H1 (cell line): ENCODE data around the gene SH3PXD2A. TPM values are rescaled to one million over a fixed set of nuclear protein-coding genes. Genes with fewer than 3 reads are reported as not detected.

ENCODE experiments used
- CTCF ChIA-PET: fragments of 300-600 bp; sonication (Branson Sonifier 250); formaldehyde crosslinking; loops from one replicate; lab custom pipeline; 2021; ENCODE audit not compliant: partially characterized antibody; lab: Charles Lee
- POLR2A ChIA-PET: fragments of 300-600 bp; sonication (Branson Sonifier 250); formaldehyde crosslinking; loops from one replicate; lab custom pipeline; 2021; ENCODE audit warnings: inconsistent platforms; ENCODE audit not compliant: partially characterized antibody; lab: Charles Lee
- DNase-seq, 2 experiments: peaks; one replicate each; pipeline versions ENCODE4 v3.0.0 to v3.0.0-alpha.2; 2010 to 2022; ENCODE audit warnings: low spot score in 2 of 2, low read depth in 1 of 2, mixed read lengths in 1 of 2
- FAIRE-seq: peaks from 2 replicates; lab custom pipeline; 2011; peaks lifted over from hg19 to GRCh38; lab: Jason Lieb, UNC
- H2AFZ ChIP-seq: 2 replicates; pipeline ENCODE4 v1.8.1; 2012; ENCODE audit warnings: low read length, inconsistent platforms
- H2AK5ac ChIP-seq: 2 replicates; pipeline ENCODE4 v1.6.1; 2013; ENCODE audit warnings: low read depth, low read length
- H2BK120ac ChIP-seq: replicated peaks from 2 replicates; pipeline ENCODE3; 2013; ENCODE audit warnings: low read depth, low read length, inconsistent platforms
- H2BK12ac ChIP-seq: 2 replicates; pipeline ENCODE4 v1.6.1; 2013; ENCODE audit warnings: low read depth, low read length
- H2BK15ac ChIP-seq: 2 replicates; pipeline ENCODE4 v1.6.1; 2013; ENCODE audit warnings: low read length
- H2BK20ac ChIP-seq: 2 replicates; pipeline ENCODE4 v1.6.1; 2013; ENCODE audit warnings: low read length
- H2BK5ac ChIP-seq: 2 replicates; pipeline ENCODE4 v1.6.1; 2013; ENCODE audit warnings: low read depth, low read length
- H3K14ac ChIP-seq: 2 replicates; pipeline ENCODE4 v1.6.1; 2013; ENCODE audit warnings: inconsistent platforms; ENCODE audit not compliant: insufficient read length
- H3K18ac ChIP-seq: 2 replicates; pipeline ENCODE4 v1.6.1; 2013; ENCODE audit warnings: low read length; ENCODE audit errors: extremely low read depth
- H3K23ac ChIP-seq: 2 replicates; pipeline ENCODE4 v1.6.1; 2013; ENCODE audit warnings: inconsistent platforms; ENCODE audit not compliant: insufficient read length
- H3K23me2 ChIP-seq: 2 replicates; pipeline ENCODE4 v1.6.1; 2013; ENCODE audit warnings: low read depth, low read length
- H3K27ac ChIP-seq: 2 replicates; pipeline ENCODE4 v1.6.1; 2011; ENCODE audit warnings: low read depth, low read length, inconsistent platforms
- H3K27me3 ChIP-seq, 4 experiments: replicated peaks in 1 of 4; 1 replicate in 1 of 4; 2 replicates in 3 of 4; pipeline versions ENCODE4 v1.6.1 to v1.8.1; 2011 to 2013; ENCODE audit warnings: low read length in 3 of 4, mild to moderate bottlenecking in 3 of 4, inconsistent platforms in 2 of 4, mixed read lengths in 2 of 4, moderate library complexity in 1 of 4; ENCODE audit not compliant: control insufficient read depth in 3 of 4, insufficient read depth in 3 of 4; ENCODE audit errors: extremely low read depth in 1 of 4
- H3K36me3 ChIP-seq, 4 experiments: 2 replicates each; pipeline versions ENCODE4 v1.6.1 to v1.8.1; 2011 to 2013; ENCODE audit warnings: mild to moderate bottlenecking in 4 of 4, low read length in 3 of 4, moderate library complexity in 2 of 4, control low read depth in 1 of 4, inconsistent platforms in 1 of 4; ENCODE audit not compliant: insufficient read depth in 4 of 4, control insufficient read depth in 2 of 4
- H3K4ac ChIP-seq: replicated peaks from 2 replicates; pipeline ENCODE3; 2013; ENCODE audit warnings: low read length, low read depth, mixed read lengths, inconsistent platforms; ENCODE audit not compliant: insufficient read length
- H3K4me1 ChIP-seq, 4 experiments: replicated peaks in 1 of 4; 1 replicate in 1 of 4; 2 replicates in 3 of 4; pipeline versions ENCODE4 v1.6.1 to v1.8.1; 2011 to 2013; ENCODE audit warnings: low read length in 3 of 4, inconsistent platforms in 2 of 4, mixed read lengths in 1 of 4; ENCODE audit not compliant: insufficient read depth in 4 of 4, control insufficient read depth in 3 of 4
- H3K4me2 ChIP-seq, 2 experiments: 2 replicates each; pipeline versions ENCODE4 v1.6.1 to v1.8.1; 2011 to 2013; ENCODE audit warnings: low read depth in 2 of 2, low read length in 2 of 2, control low read depth in 1 of 2, inconsistent platforms in 1 of 2, mild to moderate bottlenecking in 1 of 2; ENCODE audit not compliant: insufficient read depth in 1 of 2
- H3K4me3 ChIP-seq, 4 experiments: fragments of 200-600, 300-600 bp in 1 of 4; sonication (generic), shearing (Covaris generic), sonication (Bioruptor Twin) in 1 of 4; 2 replicates each; pipeline versions ENCODE4 v1.5.1 to v1.8.1; 2011 to 2016; ENCODE audit warnings: low read length in 4 of 4, low read depth in 3 of 4, control low read depth in 2 of 4, inconsistent platforms in 2 of 4, mild to moderate bottlenecking in 2 of 4, mixed read lengths in 1 of 4, moderate library complexity in 1 of 4; ENCODE audit not compliant: insufficient read depth in 2 of 4; ENCODE audit errors: extremely low read depth in 1 of 4
- H3K56ac ChIP-seq: replicated peaks from 2 replicates; pipeline ENCODE3; 2013; ENCODE audit warnings: low read depth, mild to moderate bottlenecking, mixed read lengths, low read length, inconsistent platforms; ENCODE audit not compliant: insufficient read length
- H3K79me1 ChIP-seq: 2 replicates; pipeline ENCODE4 v1.6.1; 2013; ENCODE audit warnings: low read depth, low read length, control low read depth
- H3K79me2 ChIP-seq, 2 experiments: 2 replicates each; pipeline versions ENCODE4 v1.6.1 to v1.8.1; 2012 to 2013; ENCODE audit warnings: low read length in 2 of 2, mild to moderate bottlenecking in 2 of 2, inconsistent platforms in 1 of 2; ENCODE audit not compliant: insufficient read depth in 2 of 2, control insufficient read depth in 1 of 2
- H3K9ac ChIP-seq, 4 experiments: replicated peaks in 1 of 4; 1 replicate in 1 of 4; 2 replicates in 3 of 4; pipeline versions ENCODE4 v1.6.1 to v1.8.1; 2011 to 2013; ENCODE audit warnings: low read depth in 3 of 4, low read length in 3 of 4, control low read depth in 2 of 4, mild to moderate bottlenecking in 2 of 4, moderate library complexity in 2 of 4, inconsistent platforms in 1 of 4; ENCODE audit errors: extremely low read depth in 1 of 4
- H3K9me3 ChIP-seq, 2 experiments: 2 replicates each; pipeline versions ENCODE4 v1.6.1 to v1.8.1; 2012 to 2013; ENCODE audit warnings: mild to moderate bottlenecking in 2 of 2, moderate library complexity in 2 of 2, control low read depth in 1 of 2, inconsistent platforms in 1 of 2, low read depth in 1 of 2, low read length in 1 of 2, mixed read lengths in 1 of 2; ENCODE audit not compliant: insufficient read depth in 2 of 2
- H4K20me1 ChIP-seq, 2 experiments: replicated peaks in 1 of 2; 2 replicates each; pipeline versions ENCODE3 to v1.8.1; 2011 to 2013; ENCODE audit warnings: inconsistent platforms in 2 of 2, low read length in 2 of 2, mild to moderate bottlenecking in 1 of 2; ENCODE audit not compliant: insufficient read depth in 2 of 2, control insufficient read depth in 1 of 2
- H4K5ac ChIP-seq: 2 replicates; pipeline ENCODE4 v1.6.1; 2013; ENCODE audit warnings: low read length, low read depth, mixed read lengths, inconsistent platforms; ENCODE audit not compliant: insufficient read length
- H4K8ac ChIP-seq: 2 replicates; pipeline ENCODE4 v1.8.0; 2013; ENCODE audit warnings: mild to moderate bottlenecking, moderate library complexity, low read length, inconsistent platforms; ENCODE audit not compliant: insufficient read depth; ENCODE audit errors: extremely low read depth
- H4K91ac ChIP-seq: replicated peaks from 2 replicates; pipeline ENCODE3; 2013; ENCODE audit warnings: low read length, mixed read lengths, inconsistent platforms; ENCODE audit not compliant: insufficient read length
- CBX8 ChIP-seq: fragments of 300-800, 300-1000 bp; sonication (generic); IDR thresholded peaks from 2 replicates; pipeline ENCODE4 v1.7.1; 2016; ENCODE audit warnings: low read depth, low read length, borderline replicate concordance
- CTCF ChIP-seq, 3 experiments: IDR thresholded peaks; 1 replicate in 2 of 3; 2 replicates in 1 of 3; pipeline versions ENCODE4 v1.5.1 to v1.6.1; 2011; ENCODE audit warnings: low read length in 3 of 3, mild to moderate bottlenecking in 3 of 3, inconsistent platforms in 2 of 3, low read depth in 1 of 3, moderate library complexity in 1 of 3; ENCODE audit not compliant: insufficient read depth in 1 of 3; ENCODE audit errors: control extremely low read depth in 1 of 3
- KDM1A ChIP-seq: fragments of 200-600, 300-600 bp; sonication (generic); IDR thresholded peaks from 2 replicates; pipeline ENCODE4 v1.7.1; 2016; ENCODE audit warnings: mild to moderate bottlenecking, low read length, borderline replicate concordance
- KDM4A ChIP-seq: IDR thresholded peaks from one replicate; pipeline ENCODE4 v1.7.1; 2012; ENCODE audit warnings: low read depth, mild to moderate bottlenecking, moderate library complexity, low read length, inconsistent platforms; ENCODE audit not compliant: severe bottlenecking
- POLR2A ChIP-seq, 2 experiments: IDR thresholded peaks; 1 replicate in 1 of 2; 2 replicates in 1 of 2; pipeline ENCODE4 v1.6.1; 2011; ENCODE audit warnings: low read depth in 2 of 2, low read length in 2 of 2, mild to moderate bottlenecking in 2 of 2; ENCODE audit errors: control extremely low read depth in 1 of 2
- RXRA ChIP-seq: IDR thresholded peaks from 2 replicates; pipeline ENCODE4 v1.6.1; 2011; ENCODE audit warnings: low read depth, mild to moderate bottlenecking, low read length, moderate library complexity; ENCODE audit not compliant: insufficient read depth
- SIN3A ChIP-seq, 2 experiments: IDR thresholded peaks in 1 of 2; conservative IDR thresholded peaks in 1 of 2; 2 replicates each; pipeline ENCODE4 v1.6.1; 2011 to 2012; ENCODE audit warnings: low read length in 2 of 2, improper control_type of control experiment in 1 of 2, low read depth in 1 of 2, mild to moderate bottlenecking in 1 of 2
- SP4 ChIP-seq: IDR thresholded peaks from 2 replicates; pipeline ENCODE4 v1.6.1; 2012; ENCODE audit warnings: low read length, inconsistent platforms
- TAF7 ChIP-seq: optimal IDR thresholded peaks from 2 replicates; pipeline ENCODE3; 2011; ENCODE audit warnings: low read depth, mild to moderate bottlenecking, inconsistent platforms, low read length, moderate library complexity, borderline replicate concordance
- WGBS, 2 experiments: shearing (Covaris generic) in 1 of 2; methylation state at CpG; one replicate each; pipeline versions ENCODE4 v1.1.6 to v1.1.7; 2013 to 2015; ENCODE audit warnings: low lambda C conversion rate in 2 of 2, mixed read lengths in 2 of 2, inconsistent platforms in 1 of 2, low coverage in 1 of 2, missing lambda C conversion rate in 1 of 2; ENCODE audit not compliant: insufficient replicate concordance in 2 of 2, insufficient coverage in 1 of 2, insufficient read length in 1 of 2; ENCODE audit errors: extremely low coverage in 1 of 2, missing lambda C conversion rate in 1 of 2; 5-methylcytosine and 5-hydroxymethylcytosine counted together
- polyA plus RNA-seq, 7 experiments: library from polyadenylated mRNA; depleted of rRNA in 3 of 7; stranded (reverse) in 5 of 7; unstranded in 2 of 7; fragments of >200 nt in 5 of 7; fragments of 200-250 nt in 2 of 7; gene quantifications; 1 replicate in 5 of 7; 2 replicates in 1 of 7; 4 replicates in 1 of 7; pipeline versions ENCODE4 v1.2.1 to v1.2.3, GENCODE V29; 2011 to 2013; ENCODE audit warnings: missing spikeins in 2 of 7, mixed read lengths in 2 of 7
- total RNA-seq: library from RNA; stranded (reverse); fragmentation: NEBNext Ultra II Directional; extraction: Animal tissue kit (Norgen Biotek cat#: 25700); gene quantifications from 2 replicates; pipeline ENCODE4 v1.2.1, GENCODE V29; 2021

SH3PXD2A gene
- total and polyA plus RNA-seq, 2 of the 8 experiments (the other 6 are each of a cell fraction or from before 2014, with no cell fraction given) = 5.4 to 16.3 TPM

- Histone ChIP-seq H3K14ac (no peak overlapping the region), H4K91ac (no peak overlapping the region), H2BK5ac (peak overlapping the region; percentile 41; the same call in 1 of the 2 replicates), H4K8ac (no peak overlapping the region), H2BK20ac (0 out of 2 replicates have a peak overlapping the region, but pooled peaks have one; percentile 37), H3K27me3 (no peaks in the 10 kb centered on the region), H3K23ac (no peak overlapping the region), H3K79me1 (no peaks in the 10 kb centered on the region), H3K4me1 (peaks cover 0 to 18% (median 12%) of the 10 kb centered on the region in 4 experiments; a peak in 6 of 7 replicates), H2BK120ac (no peak overlapping the region), H3K79me2 (no peaks in the 10 kb centered on the region), H3K36me3 (no peaks in the 10 kb centered on the region), H3K9ac (no peak overlapping the region), H2BK12ac (peak overlapping the region; percentile 65; the same call in 1 of the 2 replicates), H3K23me2 (no peaks in the 10 kb centered on the region), H2AFZ (no peak overlapping the region), H4K5ac (no peak overlapping the region), H3K4me2 (no peak overlapping the region), H2AK5ac (peak overlapping the region; percentile 14; the same call in 1 of the 2 replicates), H3K4me3 (no peak overlapping the region), H3K4ac (no peak overlapping the region), H3K18ac (peak overlapping the region; percentile 48; the same call in 1 of the 2 replicates), H4K20me1 (no peaks in the 10 kb centered on the region), H3K56ac (no peak overlapping the region), H2BK15ac (peak overlapping the region; percentile 76; the same call in 1 of the 2 replicates), H3K9me3 (no peaks in the 10 kb centered on the region), H3K27ac (no peak overlapping the region)
- DNase-seq (no peak), FAIRE-seq (no peak)
- 89% methylated on average over 14 of the region's 14 CpGs; no CpG with 5 or more reads in 1 of the 2 experiments for WGBS, 2 experiments
- CTCF ChIA-PET = interaction anchor here (0.9 to 23.1 kb wide), 10 partner anchors 19 to 137 kb away, joined by 3 to 304 read pairs (median 6); no protein-coding TSS in a partner anchor
- POLR2A ChIA-PET = interaction anchor here (1.0 to 1.9 kb wide), 2 partner anchors 10 to 40 kb away, joined by 3 to 9 read pairs; no protein-coding TSS in a partner anchor
- TF ChIP-seq SIN3A (conservative IDR thresholded peaks at IDR 0.05 in 1 of 2, IDR thresholded peaks at IDR 0.05 in 1 of 2; ENCODE audit: low read depth in 1 of 2, low read length in 2 of 2) = no peak
- no peak for TF ChIP-seq CTCF (IDR thresholded peaks at IDR 0.05; ENCODE audit: control extremely low read depth in 1 of 3, insufficient read depth in 1 of 3, low read depth in 1 of 3, low read length in 3 of 3)
- no peak for TF ChIP-seq SP4
- TF ChIP-seq POLR2A (IDR thresholded peaks at IDR 0.05; ENCODE audit: control extremely low read depth in 1 of 2, low read depth in 2 of 2, low read length in 2 of 2) = no peak
- TF ChIP-seq CBX8 = no peak
- no peak for TF ChIP-seq KDM4A
- TF ChIP-seq TAF7 = no peak
- TF ChIP-seq RXRA = no peak
- TF ChIP-seq KDM1A = no peak
These were observed 122.9 kb downstream of the SH3PXD2A start for GRCh38 chr10:103732339-103733044.
